ENCODE results near the gene B4GALNT3. TPM values are rescaled to one million over a fixed set of nuclear protein-coding genes. Genes with fewer than 3 reads are reported as not detected.
A peak's percentile ranks its signal among the peaks of the same experiment; 100 is the strongest.

B4GALNT3 gene
- total and polyA plus RNA-seq, 2 of the 13 experiments (the other 11 are each of a cell fraction or from before 2014, with no cell fraction given): 3.2 to 4.4 TPM

GRCh38 chr12:585062-586061 lies 125.6 kb downstream of the B4GALNT3 start (continued):
- TF ChIP-seq SRSF9 (IDR thresholded peaks at IDR 0.05; ENCODE audit: borderline replicate concordance, insufficient read depth, low read depth, low read length, poor library complexity, severe bottlenecking): no peak
- TF ChIP-seq ZBTB21 (CRISPR knock-in tag; IDR thresholded peaks at IDR 0.05): no peak
- TF ChIP-seq KDM1A (CRISPR knock-in tag; IDR thresholded peaks at IDR 0.05): peak; percentile 97
- no peak for TF ChIP-seq ZMAT5 (CRISPR knock-in tag; IDR thresholded peaks at IDR 0.05; ENCODE audit: borderline replicate concordance, low read depth)
- no peak for TF ChIP-seq ZNF20 (CRISPR knock-in tag; IDR thresholded peaks at IDR 0.05)
- TF ChIP-seq ZNF747 (CRISPR knock-in tag; IDR thresholded peaks at IDR 0.05; ENCODE audit: borderline replicate concordance): 0 out of 2 replicates have a peak, but pooled peaks have one; percentile 76
- no peak for TF ChIP-seq ZNF713 (CRISPR knock-in tag; IDR thresholded peaks at IDR 0.05)
- peak; percentile 97 for TF ChIP-seq HDAC1 (CRISPR knock-in tag; IDR thresholded peaks at IDR 0.05)
- peak; percentile 79 for TF ChIP-seq ZNF768 (CRISPR knock-in tag; IDR thresholded peaks at IDR 0.05)
- TF ChIP-seq ZNF281 (CRISPR knock-in tag; IDR thresholded peaks at IDR 0.05; ENCODE audit: borderline replicate concordance): peak; percentile 63; the same call in 1 of the 2 replicates
- no peak for TF ChIP-seq ZNF17 (CRISPR knock-in tag; IDR thresholded peaks at IDR 0.05)
- peak; percentile 68 for TF ChIP-seq ZNF781 (CRISPR knock-in tag; IDR thresholded peaks at IDR 0.05; ENCODE audit: borderline replicate concordance, not compliant biosample characterization)
- 0 out of 2 replicates have a peak, but pooled peaks have one; percentile 34 for TF ChIP-seq KDM4B (CRISPR knock-in tag; IDR thresholded peaks at IDR 0.05)
- no peak for TF ChIP-seq RFX1 (IDR thresholded peaks at IDR 0.05)
- TF ChIP-seq UBTF (CRISPR knock-in tag; IDR thresholded peaks at IDR 0.05): peak; percentile 62
- TF ChIP-seq REL (CRISPR knock-in tag; conservative IDR thresholded peaks at IDR 0.05): no peak
- TF ChIP-seq ZSCAN22 (CRISPR knock-in tag; IDR thresholded peaks at IDR 0.05): no peak
- TF ChIP-seq FOXM1 (CRISPR knock-in tag; IDR thresholded peaks at IDR 0.05): no peak
- no peak for TF ChIP-seq ZNF703 (CRISPR knock-in tag; IDR thresholded peaks at IDR 0.05; ENCODE audit: borderline replicate concordance)
- no peak for TF ChIP-seq ZSCAN20 (CRISPR knock-in tag; IDR thresholded peaks at IDR 0.05; ENCODE audit: borderline replicate concordance)
- TF ChIP-seq ZNF34 (CRISPR knock-in tag; IDR thresholded peaks at IDR 0.05; ENCODE audit: borderline replicate concordance): no peak
- TF ChIP-seq CERS6 (CRISPR knock-in tag; IDR thresholded peaks at IDR 0.05): no peak
- TF ChIP-seq ZMYM3 (CRISPR knock-in tag; IDR thresholded peaks at IDR 0.05): peak; percentile 100
